Endometrial microvascular endothelial cells (primary cell): ENCODE results near the gene EFHC1. TPM values are rescaled to one million over a fixed set of nuclear protein-coding genes. Genes with fewer than 3 reads are reported as not detected.

Experiments used
- in situ Hi-C: cut with HindIII; loops from 2 replicates; pipeline ENCODE4 v1.10.0; 2017; ENCODE audit warnings: low sequenced_read_pairs, low pct_unique_long_range_greater_than_20kb; ENCODE audit errors: inconsistent ontology term
- total RNA-seq: library from RNA; depleted of rRNA; stranded (reverse); fragments of >200 nt; gene quantifications from one replicate; pipeline ENCODE4 v1.2.3, GENCODE V29; 2015; ENCODE audit errors: inconsistent ontology term

The EFHC1 gene
- total RNA-seq, 1 donor from 2014 or later: 24.4 TPM

GRCh38 chr6:52495922-52496321, 75.8 kb downstream of the EFHC1 start:
- in situ Hi-C loops: no loop called here

GRCh38 chr6:52496631-52497030, 76.5 kb downstream of the EFHC1 start:
- in situ Hi-C loops: no loop called here

GRCh38 chr6:52497652-52498408, 77.7 kb downstream of the EFHC1 start:
- in situ Hi-C loops: no loop called here

GRCh38 chr6:52498538-52499017, 78.4 kb downstream of the EFHC1 start:
- in situ Hi-C loops: no loop called here

GRCh38 chr6:52499026-52499425, 78.9 kb downstream of the EFHC1 start:
- in situ Hi-C loops: no loop called here

- in situ Hi-C loops: no loop called here
Measured at GRCh38 chr6:52499681-52500236, 79.6 kb downstream of the EFHC1 start.

GRCh38 chr6:52500238-52501129, 80.3 kb downstream of the EFHC1 start:
- in situ Hi-C loops: no loop called here

- in situ Hi-C loops: no loop called here
Measured at GRCh38 chr6:52502306-52503029, 82.3 kb downstream of the EFHC1 start.

- in situ Hi-C loops: no loop called here
Measured at GRCh38 chr6:52503323-52503747, 83.2 kb downstream of the EFHC1 start.

GRCh38 chr6:52503851-52504781, 84.0 kb downstream of the EFHC1 start:
- in situ Hi-C loops: no loop called here

- in situ Hi-C loops: no loop called here
Measured at GRCh38 chr6:52504782-52505136, 84.6 kb downstream of the EFHC1 start.

- in situ Hi-C loops: no loop called here
Measured at GRCh38 chr6:52505726-52506409, 85.7 kb downstream of the EFHC1 start.

- in situ Hi-C loops: no loop called here
Measured at GRCh38 chr6:52506476-52506875, 86.3 kb downstream of the EFHC1 start.

GRCh38 chr6:52507557-52508260, 87.6 kb downstream of the EFHC1 start:
- in situ Hi-C loops: no loop called here

GRCh38 chr6:52508261-52508739, 88.2 kb downstream of the EFHC1 start:
- in situ Hi-C loops: no loop called here

GRCh38 chr6:52509281-52510212, 89.4 kb downstream of the EFHC1 start:
- in situ Hi-C loops: no loop called here
